HEK293 (cell line): ENCODE data around the gene SPTLC1.

ENCODE experiments used
- CTCF ChIP-seq: fragments of 450-650 bp; formaldehyde crosslinking; IDR thresholded peaks from 2 replicates; pipeline ENCODE4 v1.5.1; 2016; ENCODE audit warnings: missing biosample characterization, missing genetic modification characterization
- HOXA7 ChIP-seq: sonication (generic); formaldehyde crosslinking; IDR thresholded peaks from 2 replicates; pipeline ENCODE4 v1.8.1; 2022; ENCODE audit warnings: missing genetic modification reagents, borderline replicate concordance
- MYNN ChIP-seq: fragments of 450-650 bp; formaldehyde crosslinking; IDR thresholded peaks from 2 replicates; pipeline ENCODE4 v1.5.1; 2016; ENCODE audit warnings: missing biosample characterization, missing genetic modification characterization, borderline replicate concordance
- PRDM2 ChIP-seq: fragments of 450-650 bp; formaldehyde crosslinking; IDR thresholded peaks from 2 replicates; pipeline ENCODE4 v1.5.1; 2016; ENCODE audit warnings: missing biosample characterization, missing genetic modification characterization, borderline replicate concordance
- TRIM28 ChIP-seq: IDR thresholded peaks from 2 replicates; pipeline ENCODE4 v1.6.1; 2011; ENCODE audit warnings: low read length, control low read depth, borderline replicate concordance
- ZBTB44 ChIP-seq: fragments of 450-650 bp; IDR thresholded peaks from 2 replicates; pipeline ENCODE4 v1.5.1; 2018; ENCODE audit warnings: missing biosample characterization, mild to moderate bottlenecking, missing genetic modification characterization
- ZBTB8A ChIP-seq: fragments of 450-650 bp; formaldehyde crosslinking; IDR thresholded peaks from 2 replicates; pipeline ENCODE4 v1.5.1; 2016; ENCODE audit warnings: missing biosample characterization, missing genetic modification characterization
- ZNF626 ChIP-seq: fragments of 450-650 bp; sonication (Bioruptor Pico); formaldehyde crosslinking; IDR thresholded peaks from 2 replicates; pipeline ENCODE4 v1.5.1; 2018; ENCODE audit warnings: missing biosample characterization, missing genetic modification characterization, inconsistent platforms
- ZSCAN30 ChIP-seq: fragments of 450-650 bp; IDR thresholded peaks from 2 replicates; pipeline ENCODE4 v1.5.1; 2018; ENCODE audit warnings: missing biosample characterization, mild to moderate bottlenecking, missing genetic modification characterization, moderate library complexity
- TF ChIP-seq, protein P1 (sequence below): fragments of 450-650 bp; formaldehyde crosslinking; IDR thresholded peaks from 2 replicates; pipeline ENCODE4 v1.5.1; 2016; ENCODE audit warnings: missing biosample characterization, missing genetic modification characterization
- TF ChIP-seq, protein P2 (sequence below): fragments of 450-650 bp; formaldehyde crosslinking; IDR thresholded peaks from 2 replicates; pipeline ENCODE4 v1.5.1; 2016; ENCODE audit warnings: missing biosample characterization, missing genetic modification characterization
- TF ChIP-seq, protein P3 (sequence below): fragments of 450-650 bp; formaldehyde crosslinking; IDR thresholded peaks from 2 replicates; pipeline ENCODE4 v1.5.1; 2016; ENCODE audit warnings: missing biosample characterization, missing genetic modification characterization

DNA sequence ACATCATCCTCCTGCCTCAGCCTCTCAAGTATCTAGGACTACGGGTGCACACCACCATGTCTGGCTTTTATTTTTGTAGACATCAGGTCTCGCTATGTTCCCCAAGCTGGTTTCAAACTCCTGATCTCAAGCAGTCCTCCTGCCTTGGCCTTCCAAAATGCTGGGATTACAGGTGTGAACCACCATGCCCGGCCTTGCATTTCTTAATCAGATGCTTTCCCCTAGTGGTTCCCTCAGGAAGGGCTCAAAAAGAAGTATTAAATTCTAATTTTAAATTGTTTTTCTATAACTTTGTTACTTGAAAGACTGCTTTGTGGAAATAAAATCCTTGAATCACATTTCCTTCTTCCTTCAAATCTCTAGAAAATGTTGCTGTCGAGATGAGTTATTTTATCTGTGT is 85.7 kb downstream of the SPTLC1 start:
- TF ChIP-seq, protein P1, sequence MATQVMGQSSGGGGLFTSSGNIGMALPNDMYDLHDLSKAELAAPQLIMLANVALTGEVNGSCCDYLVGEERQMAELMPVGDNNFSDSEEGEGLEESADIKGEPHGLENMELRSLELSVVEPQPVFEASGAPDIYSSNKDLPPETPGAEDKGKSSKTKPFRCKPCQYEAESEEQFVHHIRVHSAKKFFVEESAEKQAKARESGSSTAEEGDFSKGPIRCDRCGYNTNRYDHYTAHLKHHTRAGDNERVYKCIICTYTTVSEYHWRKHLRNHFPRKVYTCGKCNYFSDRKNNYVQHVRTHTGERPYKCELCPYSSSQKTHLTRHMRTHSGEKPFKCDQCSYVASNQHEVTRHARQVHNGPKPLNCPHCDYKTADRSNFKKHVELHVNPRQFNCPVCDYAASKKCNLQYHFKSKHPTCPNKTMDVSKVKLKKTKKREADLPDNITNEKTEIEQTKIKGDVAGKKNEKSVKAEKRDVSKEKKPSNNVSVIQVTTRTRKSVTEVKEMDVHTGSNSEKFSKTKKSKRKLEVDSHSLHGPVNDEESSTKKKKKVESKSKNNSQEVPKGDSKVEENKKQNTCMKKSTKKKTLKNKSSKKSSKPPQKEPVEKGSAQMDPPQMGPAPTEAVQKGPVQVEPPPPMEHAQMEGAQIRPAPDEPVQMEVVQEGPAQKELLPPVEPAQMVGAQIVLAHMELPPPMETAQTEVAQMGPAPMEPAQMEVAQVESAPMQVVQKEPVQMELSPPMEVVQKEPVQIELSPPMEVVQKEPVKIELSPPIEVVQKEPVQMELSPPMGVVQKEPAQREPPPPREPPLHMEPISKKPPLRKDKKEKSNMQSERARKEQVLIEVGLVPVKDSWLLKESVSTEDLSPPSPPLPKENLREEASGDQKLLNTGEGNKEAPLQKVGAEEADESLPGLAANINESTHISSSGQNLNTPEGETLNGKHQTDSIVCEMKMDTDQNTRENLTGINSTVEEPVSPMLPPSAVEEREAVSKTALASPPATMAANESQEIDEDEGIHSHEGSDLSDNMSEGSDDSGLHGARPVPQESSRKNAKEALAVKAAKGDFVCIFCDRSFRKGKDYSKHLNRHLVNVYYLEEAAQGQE: no peak
- no peak for TF ChIP-seq HOXA7 (CRISPR knock-in tag)
- TF ChIP-seq, protein P2, sequence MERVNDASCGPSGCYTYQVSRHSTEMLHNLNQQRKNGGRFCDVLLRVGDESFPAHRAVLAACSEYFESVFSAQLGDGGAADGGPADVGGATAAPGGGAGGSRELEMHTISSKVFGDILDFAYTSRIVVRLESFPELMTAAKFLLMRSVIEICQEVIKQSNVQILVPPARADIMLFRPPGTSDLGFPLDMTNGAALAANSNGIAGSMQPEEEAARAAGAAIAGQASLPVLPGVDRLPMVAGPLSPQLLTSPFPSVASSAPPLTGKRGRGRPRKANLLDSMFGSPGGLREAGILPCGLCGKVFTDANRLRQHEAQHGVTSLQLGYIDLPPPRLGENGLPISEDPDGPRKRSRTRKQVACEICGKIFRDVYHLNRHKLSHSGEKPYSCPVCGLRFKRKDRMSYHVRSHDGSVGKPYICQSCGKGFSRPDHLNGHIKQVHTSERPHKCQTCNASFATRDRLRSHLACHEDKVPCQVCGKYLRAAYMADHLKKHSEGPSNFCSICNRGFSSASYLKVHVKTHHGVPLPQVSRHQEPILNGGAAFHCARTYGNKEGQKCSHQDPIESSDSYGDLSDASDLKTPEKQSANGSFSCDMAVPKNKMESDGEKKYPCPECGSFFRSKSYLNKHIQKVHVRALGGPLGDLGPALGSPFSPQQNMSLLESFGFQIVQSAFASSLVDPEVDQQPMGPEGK: no peak
- TF ChIP-seq ZNF626 (tag by site-specific recombination): no peak
- TF ChIP-seq ZBTB8A (tag by site-specific recombination): no peak
- no peak for TF ChIP-seq CTCF (tag by site-specific recombination)
- TF ChIP-seq ZBTB44 (tag by site-specific recombination): no peak
- TF ChIP-seq MYNN (tag by site-specific recombination): no peak
- TF ChIP-seq TRIM28: no peak
- no peak for TF ChIP-seq PRDM2 (tag by site-specific recombination)
- TF ChIP-seq, protein P3, sequence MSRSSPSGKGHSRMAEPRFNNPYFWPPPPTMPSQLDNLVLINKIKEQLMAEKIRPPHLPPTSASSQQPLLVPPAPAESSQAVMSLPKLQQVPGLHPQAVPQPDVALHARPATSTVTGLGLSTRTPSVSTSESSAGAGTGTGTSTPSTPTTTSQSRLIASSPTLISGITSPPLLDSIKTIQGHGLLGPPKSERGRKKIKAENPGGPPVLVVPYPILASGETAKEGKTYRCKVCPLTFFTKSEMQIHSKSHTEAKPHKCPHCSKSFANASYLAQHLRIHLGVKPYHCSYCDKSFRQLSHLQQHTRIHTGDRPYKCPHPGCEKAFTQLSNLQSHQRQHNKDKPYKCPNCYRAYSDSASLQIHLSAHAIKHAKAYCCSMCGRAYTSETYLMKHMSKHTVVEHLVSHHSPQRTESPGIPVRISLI (tag by site-specific recombination): no peak
- TF ChIP-seq ZSCAN30 (tag by site-specific recombination): no peak
